Fibroblast of the aortic adventitia (primary cell): ENCODE results near the gene ATP2B2. TPM values are rescaled to one million over a fixed set of nuclear protein-coding genes. Genes with fewer than 3 reads are reported as not detected.

Source experiments
- DNase-seq: peaks from one replicate; pipeline ENCODE4 v3.0.0-alpha.2; 2010; ENCODE audit warnings: low read depth
- H3K4me3 ChIP-seq: 2 replicates; pipeline ENCODE4 v1.5.1; 2011; ENCODE audit warnings: low read depth, mild to moderate bottlenecking, control low read depth, low read length, moderate library complexity
- CTCF ChIP-seq: IDR thresholded peaks from 2 replicates; pipeline ENCODE4 v1.5.1; 2011; ENCODE audit warnings: mild to moderate bottlenecking, low read length, control low read depth, inconsistent platforms; ENCODE audit not compliant: insufficient read depth
- total RNA-seq: library from RNA; depleted of rRNA; stranded (reverse); fragments of >200 nt; gene quantifications from 2 replicates; pipeline ENCODE4 v1.2.3, GENCODE V29; 2012; ENCODE audit warnings: low replicate concordance

Gene ATP2B2
- total RNA-seq, 1 donor: not detected

- TF ChIP-seq CTCF: no peak
- no peak overlapping the region for H3K4me3 ChIP-seq
- DNase-seq: peak; percentile 75
Measured at GRCh38 chr3:10352146-10352911, 153.1 kb downstream of the ATP2B2 start.

- H3K4me3 ChIP-seq: no peak overlapping the region
- no peak for DNase-seq
- no peak for TF ChIP-seq CTCF
Measured at GRCh38 chr3:10351013-10351735, 154.2 kb downstream of the ATP2B2 start.

GRCh38 chr3:10350324-10350985, 154.9 kb downstream of the ATP2B2 start:
- no peak for DNase-seq
- no peak for TF ChIP-seq CTCF
- H3K4me3 ChIP-seq: no peak overlapping the region

- no peak for TF ChIP-seq CTCF
- no peak overlapping the region for H3K4me3 ChIP-seq
- no peak for DNase-seq
Measured at GRCh38 chr3:10349801-10350200, 155.6 kb downstream of the ATP2B2 start.

- no peak overlapping the region for H3K4me3 ChIP-seq
- DNase-seq: no peak
- TF ChIP-seq CTCF: no peak
Measured at GRCh38 chr3:10348404-10348721, 157.0 kb downstream of the ATP2B2 start.

GRCh38 chr3:10347648-10348403, 157.6 kb downstream of the ATP2B2 start:
- DNase-seq: no peak
- no peak for TF ChIP-seq CTCF
- no peak overlapping the region for H3K4me3 ChIP-seq
